ENCODE results near the gene TMEM116.

DNA sequence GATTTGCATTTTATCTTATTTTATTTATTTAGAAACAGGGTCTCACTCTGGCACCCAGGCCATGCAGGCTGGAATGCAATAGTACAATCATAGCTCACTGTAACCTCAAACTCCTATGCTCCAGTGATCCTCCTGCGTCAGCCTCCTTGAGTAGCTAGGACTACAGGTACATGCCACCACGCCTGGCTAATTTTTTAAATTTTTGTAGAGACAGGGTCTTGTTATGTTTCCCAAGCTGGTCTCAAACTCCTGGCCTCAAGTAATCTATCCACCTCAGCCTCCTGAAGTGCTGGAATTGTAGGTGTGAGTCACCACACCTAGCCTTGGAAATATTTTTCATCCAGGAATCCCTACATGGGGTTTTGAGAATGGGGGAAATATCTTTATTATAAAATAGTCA, 86.3 kb downstream of the TMEM116 start:
- TF ChIP-seq EP300 (IDR thresholded peaks at IDR 0.05; ENCODE audit: borderline replicate concordance) (no peak), YY1 (IDR thresholded peaks at IDR 0.05; ENCODE audit: low read depth) (no peak), CEBPB (IDR thresholded peaks at IDR 0.05) (no peak), RAD21 (IDR thresholded peaks at IDR 0.05; ENCODE audit: low read depth) (no peak)
- TF ChIP-seq, protein P1, sequence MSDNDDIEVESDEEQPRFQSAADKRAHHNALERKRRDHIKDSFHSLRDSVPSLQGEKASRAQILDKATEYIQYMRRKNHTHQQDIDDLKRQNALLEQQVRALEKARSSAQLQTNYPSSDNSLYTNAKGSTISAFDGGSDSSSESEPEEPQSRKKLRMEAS (IDR thresholded peaks at IDR 0.05), result no peak

Data from Ishikawa (cell line).